NCI-H1105 (cell line): ENCODE data around the gene CCNY.

ENCODE experiments used
- DNase-seq: peaks from one replicate; lab custom pipeline; 2025; lab: John Stamatoyannopoulos, UW

The CCNY gene

GRCh38 chr10:35427543-35427942 is 91.2 kb downstream of the CCNY start:
- no peak for DNase-seq

DNA sequence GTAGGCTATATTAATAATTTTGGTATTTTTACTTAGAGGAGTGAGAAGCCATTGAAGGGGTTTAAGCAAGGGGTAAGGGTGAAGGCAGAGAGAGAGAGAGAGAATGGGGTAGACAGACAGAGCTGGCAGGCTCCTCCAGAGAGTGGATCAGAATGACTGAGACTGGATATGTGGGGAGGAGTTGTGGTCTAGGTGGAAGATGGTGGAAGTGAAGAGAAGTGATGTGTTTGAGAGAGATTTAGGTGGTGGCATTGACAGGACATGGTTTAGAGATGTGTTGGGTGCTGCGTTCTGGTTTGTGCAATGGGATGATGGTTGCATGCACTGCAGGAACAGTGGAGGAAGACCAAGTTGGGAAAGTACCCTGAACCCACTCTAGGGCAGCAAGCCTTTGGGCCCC is 92.2 kb downstream of the CCNY start:
- DNase-seq: no peak

GRCh38 chr10:35432781-35433338 is 96.6 kb downstream of the CCNY start:
- DNase-seq: no peak

DNA sequence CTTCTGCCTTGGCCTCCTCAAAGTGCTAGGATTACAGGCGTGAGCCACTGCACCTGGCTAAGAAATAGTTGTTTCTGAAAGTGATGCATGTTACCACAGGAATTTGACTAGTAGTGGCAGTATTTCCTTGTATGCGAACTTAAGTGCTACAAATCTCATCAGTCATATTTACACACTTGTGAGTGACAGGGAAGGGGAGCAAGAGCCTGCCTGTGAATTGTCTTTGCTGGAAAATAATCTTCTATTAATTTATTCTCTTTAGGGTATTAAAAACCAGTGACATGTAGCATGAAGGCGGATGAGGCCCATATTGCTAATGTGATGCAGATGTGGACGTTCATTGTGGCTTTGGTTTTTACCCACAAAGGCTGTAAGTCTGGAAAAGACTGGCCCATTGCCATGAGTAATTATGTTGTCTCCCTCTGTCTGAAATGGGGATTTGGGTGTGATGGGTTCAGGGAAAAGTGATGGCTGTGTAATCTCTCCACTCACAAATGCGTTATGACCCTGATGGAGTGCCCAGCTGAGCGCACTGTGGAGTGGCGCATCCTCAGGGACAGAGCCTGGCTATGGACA is 97.6 kb downstream of the CCNY start:
- DNase-seq: peak; percentile 39

DNA sequence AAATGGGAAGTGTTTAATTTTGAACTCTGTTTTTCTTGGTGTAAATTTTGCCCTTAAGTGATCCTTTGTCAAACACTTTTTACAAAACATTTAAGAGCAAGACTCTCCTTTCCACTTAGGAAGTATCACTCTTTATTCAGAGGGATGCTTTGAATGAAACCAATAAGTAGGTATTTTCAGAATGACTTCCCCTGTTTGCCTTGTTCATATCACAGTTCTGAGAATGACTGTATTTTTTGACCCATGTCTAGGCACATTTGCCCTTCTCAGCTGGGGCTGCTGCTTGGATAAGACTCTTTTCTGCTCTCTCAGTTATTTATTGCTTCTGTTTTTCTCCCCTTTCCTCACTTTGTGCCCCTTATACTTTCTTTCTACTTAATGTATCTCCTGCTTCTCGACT is 98.2 kb downstream of the CCNY start:
- no peak for DNase-seq

GRCh38 chr10:35435824-35436223 is 99.5 kb downstream of the CCNY start:
- no peak for DNase-seq

DNA sequence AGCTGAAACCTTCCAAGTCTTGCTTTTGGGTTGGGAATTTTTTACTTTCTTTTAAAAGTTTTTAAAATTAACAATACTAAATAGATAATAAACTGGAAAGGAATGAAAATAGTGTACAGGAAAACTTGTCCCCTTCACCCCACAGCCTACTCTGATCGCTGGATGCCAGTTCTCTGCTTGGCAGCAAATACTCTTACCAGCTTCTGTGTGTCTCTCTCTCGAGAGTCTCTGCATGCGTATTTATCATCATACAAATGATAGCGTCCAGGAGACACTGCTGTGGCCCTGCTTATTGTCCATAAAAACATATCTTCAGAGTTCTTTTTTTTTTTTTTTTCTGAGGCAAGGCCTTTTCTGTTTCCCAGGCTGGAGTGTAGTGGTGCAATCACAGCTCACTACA is 101.5 kb downstream of the CCNY start:
- DNase-seq: no peak

- no peak for DNase-seq
Measured at GRCh38 chr10:35438718-35439571, 102.6 kb downstream of the CCNY start.

DNA sequence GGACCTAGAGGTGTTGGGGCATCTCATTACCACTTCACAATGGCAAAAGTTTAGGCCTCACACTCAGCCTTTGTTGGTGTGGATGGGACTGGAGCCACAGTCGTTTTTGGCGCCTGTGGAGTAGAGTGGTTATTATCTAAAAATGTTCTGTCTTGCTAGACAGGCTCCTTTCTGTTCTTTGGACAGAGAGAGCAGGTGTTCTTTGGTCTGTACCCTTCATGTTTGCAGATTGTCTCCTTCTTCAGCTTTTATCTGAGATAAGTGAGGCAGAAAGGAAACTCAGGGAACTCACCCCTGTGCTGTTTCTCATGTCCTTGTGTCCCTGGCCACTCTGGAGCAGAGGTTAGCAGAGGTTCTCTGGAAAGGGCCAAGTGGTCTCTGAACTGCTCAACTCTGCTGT is 103.7 kb downstream of the CCNY start:
- no peak for DNase-seq

DNA sequence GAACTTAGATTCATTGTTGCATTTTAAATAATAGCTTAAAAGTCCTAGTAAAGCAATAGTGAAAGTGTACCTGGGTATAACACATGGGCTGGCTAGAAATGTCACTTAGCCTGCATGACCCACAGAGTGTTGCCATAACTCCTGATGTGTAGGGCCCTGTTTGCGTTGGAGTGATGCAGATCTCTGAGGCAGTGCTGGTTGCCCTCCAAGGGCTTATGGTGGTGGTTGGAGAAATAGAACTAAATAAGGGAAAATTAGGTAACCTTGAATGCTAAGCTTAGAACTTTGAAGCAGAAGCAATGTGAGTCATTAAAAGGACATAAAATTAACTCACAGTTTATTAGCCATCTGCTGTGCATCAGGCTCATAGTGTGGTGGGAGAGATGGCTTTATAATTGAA is 105.7 kb downstream of the CCNY start:
- no peak for DNase-seq

DNA sequence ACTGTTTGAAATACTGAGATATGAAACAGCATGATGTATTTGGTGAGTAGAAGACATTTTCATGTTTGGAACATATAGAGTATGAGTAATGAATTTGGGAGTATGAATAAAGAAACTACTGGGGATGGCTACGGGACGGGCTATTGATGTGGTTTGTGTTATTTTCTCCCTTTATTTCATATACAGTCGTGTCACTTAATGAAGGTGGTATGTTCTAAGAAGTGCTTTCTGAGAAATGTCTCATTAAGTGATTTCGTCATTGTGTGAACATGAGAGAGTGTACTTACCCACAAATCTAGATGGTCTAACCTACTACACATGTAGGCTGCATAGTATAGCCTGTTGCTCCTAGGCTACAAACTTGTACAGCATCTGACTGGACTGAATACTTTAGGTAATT is 106.3 kb downstream of the CCNY start:
- DNase-seq: no peak

GRCh38 chr10:35443858-35444257 is 107.5 kb downstream of the CCNY start:
- DNase-seq: no peak

- no peak for DNase-seq
Measured at GRCh38 chr10:35445150-35445884, 109.0 kb downstream of the CCNY start.

- no peak for DNase-seq
Measured at GRCh38 chr10:35446439-35446838, 110.1 kb downstream of the CCNY start.

GRCh38 chr10:35447693-35448407 is 111.5 kb downstream of the CCNY start:
- DNase-seq: peak; percentile 23

GRCh38 chr10:35448687-35449662 is 112.7 kb downstream of the CCNY start:
- no peak for DNase-seq

DNA sequence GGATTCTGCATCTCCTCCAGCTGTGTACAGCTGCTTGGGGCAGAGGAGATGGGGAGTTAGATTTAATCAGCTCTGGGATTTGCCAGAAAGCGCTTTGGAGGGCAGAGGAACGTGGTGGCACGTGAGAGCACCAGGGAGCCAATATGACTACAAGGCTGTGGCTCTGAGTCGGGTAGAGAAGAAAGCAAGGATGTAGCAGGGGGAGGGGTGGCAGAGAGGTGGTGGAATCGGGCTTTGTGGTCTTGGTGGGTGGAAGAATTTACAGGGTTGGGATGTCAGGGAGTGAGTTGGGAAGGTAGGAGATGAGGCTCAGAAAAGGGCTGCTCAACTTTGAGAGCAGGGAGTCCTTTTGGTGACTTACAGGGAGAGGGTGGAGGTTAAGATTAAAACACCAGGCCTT is 113.6 kb downstream of the CCNY start:
- DNase-seq: no peak

DNA sequence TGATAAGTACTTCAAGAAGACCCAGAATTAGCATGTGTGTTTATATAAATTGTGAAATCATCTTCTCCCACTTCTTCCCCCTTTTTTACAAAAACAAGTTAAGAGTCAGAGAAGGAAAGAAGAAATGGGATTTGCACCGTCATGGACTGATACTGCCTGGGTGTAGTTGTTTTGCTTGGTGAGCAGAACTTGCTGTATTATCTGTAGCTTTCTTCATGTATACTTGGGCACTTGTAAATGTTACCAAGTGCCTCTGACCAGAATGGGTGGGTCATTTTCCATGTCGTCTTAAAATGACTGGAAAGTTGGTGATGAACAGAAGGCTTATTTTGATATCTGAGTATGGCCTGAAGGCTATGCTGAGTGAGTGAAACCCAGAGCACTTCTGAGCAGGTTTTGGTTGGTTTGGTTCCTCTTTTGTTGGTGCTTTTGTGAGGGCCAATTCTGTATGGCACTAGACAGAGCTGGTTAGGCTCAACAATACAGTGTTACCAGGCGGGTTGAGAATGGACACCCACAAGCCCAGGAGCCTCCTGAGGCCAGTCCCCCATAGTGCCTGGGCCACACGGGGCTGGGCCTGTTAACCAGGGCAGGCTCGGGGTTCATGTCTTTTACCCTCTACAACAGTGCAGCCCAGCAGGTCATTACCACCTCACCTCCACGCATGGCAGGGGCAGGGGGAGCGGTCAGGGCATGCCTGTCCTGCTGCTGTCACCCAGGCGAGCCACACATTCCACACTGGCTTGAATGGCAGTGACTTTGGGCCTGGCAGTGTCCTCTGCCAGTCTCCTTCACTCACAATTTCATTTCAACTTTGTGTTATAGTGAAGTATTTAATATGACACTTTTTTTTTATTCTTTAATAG is 115.1 kb downstream of the CCNY start:
- DNase-seq: no peak

DNA sequence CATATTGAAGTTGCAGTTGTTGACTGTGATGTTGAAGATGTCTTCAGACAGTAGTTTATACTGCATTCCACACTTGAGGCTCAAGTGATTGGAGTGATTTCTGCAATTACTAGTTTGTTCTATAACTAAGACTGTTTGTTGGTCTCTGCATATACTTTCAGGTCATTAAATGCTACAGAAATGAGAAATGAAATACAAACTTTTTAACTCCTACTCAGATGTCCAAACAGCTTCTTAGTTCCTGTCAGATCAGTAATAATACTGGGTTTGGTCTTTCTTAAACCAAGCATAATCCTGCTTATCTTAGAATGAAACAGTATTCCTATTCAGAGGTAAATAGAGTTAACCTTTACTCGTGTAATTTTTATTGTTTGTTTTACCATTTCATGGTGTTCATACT is 115.9 kb downstream of the CCNY start:
- DNase-seq: no peak

DNA sequence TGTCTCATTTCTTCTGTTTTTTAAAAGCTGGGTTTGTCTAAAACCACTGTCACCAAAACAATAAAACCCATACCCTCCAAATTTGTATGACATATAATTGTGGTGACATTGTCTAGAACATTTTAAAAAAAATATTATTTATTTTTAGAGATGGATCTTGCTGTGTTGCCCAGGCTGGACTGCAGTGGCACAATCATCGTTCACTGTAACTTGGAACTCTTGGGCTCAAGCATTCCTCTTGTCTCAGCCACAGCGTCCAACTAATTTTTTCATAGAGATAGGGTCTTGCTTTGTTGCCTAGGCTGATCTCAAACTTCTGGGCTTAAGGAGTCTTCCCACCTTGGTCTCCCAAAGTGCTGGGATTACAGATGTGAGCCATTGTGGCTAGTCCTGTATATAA is 116.5 kb downstream of the CCNY start:
- DNase-seq: no peak
